ENCODE results near the gene SLCO3A1. TPM values are rescaled to one million over a fixed set of nuclear protein-coding genes. Genes with fewer than 3 reads are reported as not detected.

SLCO3A1 gene
- 10 to 100 TPM; 10.9 to 18.1 (median 14.2) TPM for total RNA-seq

DNA sequence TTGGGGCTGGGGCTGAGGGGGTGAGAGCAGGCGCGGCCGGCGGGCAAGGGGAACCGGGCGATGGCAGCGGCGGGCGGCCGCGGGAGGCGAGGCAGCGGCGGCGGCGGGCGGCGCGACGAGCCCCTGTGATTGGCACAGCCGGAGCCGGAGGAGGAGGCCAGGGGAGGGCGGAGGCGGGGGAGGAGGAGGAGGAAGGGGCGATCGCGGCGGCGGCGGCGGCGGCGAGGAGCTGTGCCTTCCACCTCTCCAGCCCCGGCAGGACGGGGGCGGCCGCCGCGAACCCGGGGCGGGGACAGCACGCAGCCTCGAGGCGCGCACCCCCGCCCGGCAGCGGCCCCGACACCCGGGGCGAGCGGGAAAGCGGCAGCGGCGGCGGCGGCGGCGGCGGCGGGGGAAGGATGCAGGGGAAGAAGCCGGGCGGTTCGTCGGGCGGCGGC is at the start of gene SLCO3A1:
Gene SLCO3A1, plus strand, starts transcription at position 198 of the 437 bp plus-strand sequence.
- TF ChIP-seq, protein P1, sequence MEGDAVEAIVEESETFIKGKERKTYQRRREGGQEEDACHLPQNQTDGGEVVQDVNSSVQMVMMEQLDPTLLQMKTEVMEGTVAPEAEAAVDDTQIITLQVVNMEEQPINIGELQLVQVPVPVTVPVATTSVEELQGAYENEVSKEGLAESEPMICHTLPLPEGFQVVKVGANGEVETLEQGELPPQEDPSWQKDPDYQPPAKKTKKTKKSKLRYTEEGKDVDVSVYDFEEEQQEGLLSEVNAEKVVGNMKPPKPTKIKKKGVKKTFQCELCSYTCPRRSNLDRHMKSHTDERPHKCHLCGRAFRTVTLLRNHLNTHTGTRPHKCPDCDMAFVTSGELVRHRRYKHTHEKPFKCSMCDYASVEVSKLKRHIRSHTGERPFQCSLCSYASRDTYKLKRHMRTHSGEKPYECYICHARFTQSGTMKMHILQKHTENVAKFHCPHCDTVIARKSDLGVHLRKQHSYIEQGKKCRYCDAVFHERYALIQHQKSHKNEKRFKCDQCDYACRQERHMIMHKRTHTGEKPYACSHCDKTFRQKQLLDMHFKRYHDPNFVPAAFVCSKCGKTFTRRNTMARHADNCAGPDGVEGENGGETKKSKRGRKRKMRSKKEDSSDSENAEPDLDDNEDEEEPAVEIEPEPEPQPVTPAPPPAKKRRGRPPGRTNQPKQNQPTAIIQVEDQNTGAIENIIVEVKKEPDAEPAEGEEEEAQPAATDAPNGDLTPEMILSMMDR (IDR thresholded peaks at IDR 0.05): no peak
- TF ChIP-seq POLR2A (IDR thresholded peaks at IDR 0.05): peak in 2 of 4 donors; percentile 32 to 56
- no peak for DNase-seq
- Histone ChIP-seq H3K36me3 (peaks cover 0 to under 1% (median 0%) of the 10 kb centered on the region in 3 donors), H3K4me3 (peak within 1 kb of the TSS; percentile 75 to 80 (median 76)), H3K4me1 (peaks cover 34 to 66% (median 36%) of the 10 kb centered on the region in 3 donors), H3K27me3 (no peaks in the 10 kb centered on the region), H3K9me3 (no peaks in the 10 kb centered on the region), H3K27ac (peak within 1 kb of the TSS; percentile 95 to 98 (median 96))
- WGBS, 2 donors: 0 to 2% methylated on average over 7 to 13 of the region's 67 CpGs
- intact Hi-C loops (cut with DNase I): loop anchor here (5.0 to 10.0 kb wide), 2 partner anchors 149 to 224 kb away; no protein-coding TSS in a partner anchor

DNA sequence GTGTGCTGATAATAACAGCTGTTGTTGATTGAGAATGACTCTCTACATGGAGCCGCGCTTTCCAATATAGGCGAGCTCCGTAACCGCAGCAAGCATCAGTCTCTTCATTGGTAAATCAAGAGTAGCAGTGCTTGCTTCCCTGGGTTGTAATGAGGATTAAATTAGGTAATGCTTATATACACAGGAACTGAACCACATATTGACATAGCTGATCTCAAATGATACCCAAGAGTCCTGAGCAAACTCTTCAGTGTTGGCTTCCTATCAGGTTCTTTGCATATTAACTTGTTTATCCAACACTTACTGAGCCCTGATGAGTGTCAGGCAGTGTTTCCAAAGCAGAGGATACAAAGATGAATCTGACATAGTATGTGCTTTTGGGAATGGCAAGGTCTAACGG is 46.4 kb upstream of the SLCO3A1 start:
- 62 to 89% methylated on average over 6 of the region's 6 CpGs for WGBS, 2 donors

DNA sequence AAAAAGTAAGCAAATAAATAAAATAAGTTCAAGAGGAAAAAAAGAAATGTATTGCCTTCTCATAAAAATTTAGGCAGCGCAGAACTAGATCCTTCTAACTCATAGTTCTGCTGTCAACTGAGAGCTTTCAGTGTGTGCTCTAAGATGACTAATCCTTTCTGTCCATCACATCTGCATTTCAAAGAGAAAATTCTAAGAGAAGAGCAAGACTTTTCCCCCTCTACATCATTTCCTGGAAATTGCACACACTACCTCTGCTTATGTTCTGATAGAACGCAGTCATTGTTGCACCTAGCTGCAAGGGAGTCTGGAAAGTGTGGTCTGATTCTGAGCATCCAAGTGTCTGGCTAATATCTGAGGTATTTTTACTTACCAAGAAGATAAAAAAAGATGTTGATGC is 39.6 kb upstream of the SLCO3A1 start:
- no peaks in the 10 kb centered on the region for H3K36me3 ChIP-seq
- H3K27ac ChIP-seq: no peak overlapping the region
- DNase-seq: no peak
- intact Hi-C loops (cut with DNase I): no loop called here
- WGBS, 2 donors: 87 to 97% methylated on average over 2 of the region's 2 CpGs
- H3K4me3 ChIP-seq: no peak overlapping the region
- H3K4me1 ChIP-seq: no peaks in the 10 kb centered on the region
- peaks cover 0 to 22% (median 12%) of the 10 kb centered on the region in 3 donors for H3K9me3 ChIP-seq
- H3K27me3 ChIP-seq: no peaks in the 10 kb centered on the region
- no peak for TF ChIP-seq POLR2A (IDR thresholded peaks at IDR 0.05)
- TF ChIP-seq, protein P1 (IDR thresholded peaks at IDR 0.05): no peak

More for the DNA sequence above, 46.4 kb upstream of the SLCO3A1 start:
- no peak overlapping the region for H3K4me3 ChIP-seq
- TF ChIP-seq POLR2A (IDR thresholded peaks at IDR 0.05): no peak
- TF ChIP-seq, protein P1 (IDR thresholded peaks at IDR 0.05): no peak
- H3K36me3 ChIP-seq: no peaks in the 10 kb centered on the region
- peaks cover 0 to 11% (median 0%) of the 10 kb centered on the region in 3 donors for H3K4me1 ChIP-seq
- peaks cover 0 to 9% (median 0%) of the 10 kb centered on the region in 4 donors for H3K27me3 ChIP-seq
- no peaks in the 10 kb centered on the region for H3K9me3 ChIP-seq
- intact Hi-C loops (cut with DNase I): no loop called here
- DNase-seq: no peak
- H3K27ac ChIP-seq: no peak overlapping the region

DNA sequence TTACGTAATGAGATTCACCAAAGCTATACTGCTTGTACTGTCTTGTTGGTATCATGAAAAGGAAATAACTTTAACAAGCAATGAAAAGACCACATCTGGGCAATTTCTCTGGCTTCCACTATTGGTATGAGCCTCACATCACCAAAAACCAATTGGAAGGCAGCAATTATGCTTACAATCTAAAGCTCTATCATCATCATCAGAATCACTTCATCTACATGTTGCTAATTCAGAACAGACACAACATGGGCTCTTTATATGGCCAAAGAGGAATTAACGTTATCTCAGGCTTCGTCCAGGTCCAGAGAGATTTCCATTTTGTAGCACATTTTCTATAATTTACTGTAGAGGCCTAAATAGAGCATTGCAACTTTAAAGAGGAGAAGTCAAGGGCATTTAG is 36.6 kb upstream of the SLCO3A1 start:
- Histone ChIP-seq H3K27ac (no peak overlapping the region), H3K4me1 (no peaks in the 10 kb centered on the region), H3K27me3 (no peaks in the 10 kb centered on the region), H3K9me3 (peaks cover 0 to 26% (median 12%) of the 10 kb centered on the region in 3 donors), H3K4me3 (no peak overlapping the region), H3K36me3 (no peaks in the 10 kb centered on the region)
- intact Hi-C loops (cut with DNase I): no loop called here
- DNase-seq: no peak
- TF ChIP-seq POLR2A (IDR thresholded peaks at IDR 0.05): no peak
- TF ChIP-seq, protein P1 (IDR thresholded peaks at IDR 0.05): no peak
- 81 to 85% methylated on average over 3 of the region's 3 CpGs for WGBS, 2 donors

DNA sequence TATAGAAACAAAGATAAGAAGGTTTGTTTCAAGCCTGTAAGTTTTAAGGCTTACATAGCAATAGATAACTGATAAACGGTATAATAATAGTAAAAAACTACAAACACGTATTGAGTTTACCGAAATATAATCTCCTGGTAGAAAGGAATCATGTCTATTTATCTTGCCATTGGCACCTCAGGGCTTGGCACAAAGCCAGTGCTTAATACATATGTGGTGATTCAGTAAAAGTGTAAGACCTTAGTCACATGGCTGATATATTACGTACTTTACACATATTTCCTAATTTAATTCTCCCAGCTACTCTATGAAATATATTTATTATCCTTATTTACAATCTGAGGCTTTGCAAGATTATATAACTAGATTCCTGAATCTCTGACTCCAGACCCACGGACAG is 32.0 kb upstream of the SLCO3A1 start:
- H3K4me1 ChIP-seq: no peaks in the 10 kb centered on the region
- DNase-seq: no peak
- no peak for TF ChIP-seq POLR2A (IDR thresholded peaks at IDR 0.05)
- TF ChIP-seq, protein P1 (IDR thresholded peaks at IDR 0.05): no peak
- 45 to 52% methylated on average over 5 of the region's 5 CpGs for WGBS, 2 donors
- no peaks in the 10 kb centered on the region for H3K36me3 ChIP-seq
- H3K27me3 ChIP-seq: no peaks in the 10 kb centered on the region
- intact Hi-C loops (cut with DNase I): no loop called here
- no peak overlapping the region for H3K4me3 ChIP-seq
- peaks cover 0 to 4% (median 0%) of the 10 kb centered on the region in 3 donors for H3K9me3 ChIP-seq
- no peak overlapping the region for H3K27ac ChIP-seq
